Measurements from ENCODE around the gene MPIG6B.

The MPIG6B gene

GRCh38 chr6:31690231-31691077 lies 32.7 kb upstream of the MPIG6B start:
- no peak overlapping the region for H2AFZ ChIP-seq (ENCODE audit: low read depth, low read length)
- no peaks in the 10 kb centered on the region for H3K27me3 ChIP-seq (ENCODE audit: insufficient read depth, low read length)
- H3K4me3 ChIP-seq (ENCODE audit: low read length), result no peak overlapping the region
- H3K9me3 ChIP-seq (ENCODE audit: low read length), result no peaks in the 10 kb centered on the region
- no peaks in the 10 kb centered on the region for H3K4me1 ChIP-seq (ENCODE audit: insufficient read depth, low read length)
- peaks cover 88% of the 10 kb centered on the region for H3K36me3 ChIP-seq (ENCODE audit: insufficient read depth, low read length)

- H3K4me1 ChIP-seq (ENCODE audit: insufficient read depth, low read length), result no peaks in the 10 kb centered on the region
- no peak overlapping the region for H3K4me3 ChIP-seq (ENCODE audit: low read length)
- H2AFZ ChIP-seq (ENCODE audit: low read depth, low read length), result no peak overlapping the region
- H3K27me3 ChIP-seq (ENCODE audit: insufficient read depth, low read length), result no peaks in the 10 kb centered on the region
- no peaks in the 10 kb centered on the region for H3K9me3 ChIP-seq (ENCODE audit: low read length)
- peaks cover 86% of the 10 kb centered on the region for H3K36me3 ChIP-seq (ENCODE audit: insufficient read depth, low read length)
Observed at GRCh38 chr6:31691078-31691463, 32.1 kb upstream of the MPIG6B start.

- Histone ChIP-seq H3K4me1 (ENCODE audit: insufficient read depth, low read length) (no peaks in the 10 kb centered on the region), H2AFZ (ENCODE audit: low read depth, low read length) (no peak overlapping the region), H3K27me3 (ENCODE audit: insufficient read depth, low read length) (no peaks in the 10 kb centered on the region), H3K4me3 (ENCODE audit: low read length) (no peak overlapping the region), H3K36me3 (ENCODE audit: insufficient read depth, low read length) (peaks cover 84% of the 10 kb centered on the region), H3K9me3 (ENCODE audit: low read length) (no peaks in the 10 kb centered on the region)
Observed at GRCh38 chr6:31691564-31692108, 31.5 kb upstream of the MPIG6B start.

GRCh38 chr6:31692353-31692752 lies 30.8 kb upstream of the MPIG6B start:
- H3K36me3 ChIP-seq (ENCODE audit: insufficient read depth, low read length), result peaks cover 82% of the 10 kb centered on the region
- no peaks in the 10 kb centered on the region for H3K4me1 ChIP-seq (ENCODE audit: insufficient read depth, low read length)

GRCh38 chr6:31692886-31693285 lies 30.3 kb upstream of the MPIG6B start:
- no peak overlapping the region for H2AFZ ChIP-seq (ENCODE audit: low read depth, low read length)
- peaks cover 82% of the 10 kb centered on the region for H3K36me3 ChIP-seq (ENCODE audit: insufficient read depth, low read length)
- H3K4me3 ChIP-seq (ENCODE audit: low read length), result no peak overlapping the region

More at GRCh38 chr6:31692353-31692752, 30.8 kb upstream of the MPIG6B start:
- no peak overlapping the region for H3K4me3 ChIP-seq (ENCODE audit: low read length)
- H2AFZ ChIP-seq (ENCODE audit: low read depth, low read length), result no peak overlapping the region
- H3K9me3 ChIP-seq (ENCODE audit: low read length), result no peaks in the 10 kb centered on the region
- H3K27me3 ChIP-seq (ENCODE audit: insufficient read depth, low read length), result no peaks in the 10 kb centered on the region

GRCh38 chr6:31693535-31693934 lies 29.6 kb upstream of the MPIG6B start:
- Histone ChIP-seq H3K27me3 (ENCODE audit: insufficient read depth, low read length) (no peaks in the 10 kb centered on the region), H3K4me1 (ENCODE audit: insufficient read depth, low read length) (no peaks in the 10 kb centered on the region), H2AFZ (ENCODE audit: low read depth, low read length) (no peak overlapping the region), H3K36me3 (ENCODE audit: insufficient read depth, low read length) (peaks cover 79% of the 10 kb centered on the region), H3K4me3 (ENCODE audit: low read length) (no peak overlapping the region), H3K9me3 (ENCODE audit: low read length) (no peaks in the 10 kb centered on the region)

More at GRCh38 chr6:31692886-31693285, 30.3 kb upstream of the MPIG6B start:
- H3K9me3 ChIP-seq (ENCODE audit: low read length), result no peaks in the 10 kb centered on the region
- no peaks in the 10 kb centered on the region for H3K27me3 ChIP-seq (ENCODE audit: insufficient read depth, low read length)
- H3K4me1 ChIP-seq (ENCODE audit: insufficient read depth, low read length), result no peaks in the 10 kb centered on the region

- Histone ChIP-seq H2AFZ (ENCODE audit: low read depth, low read length) (no peak overlapping the region), H3K4me1 (ENCODE audit: insufficient read depth, low read length) (peaks cover 9% of the 10 kb centered on the region), H3K27me3 (ENCODE audit: insufficient read depth, low read length) (no peaks in the 10 kb centered on the region), H3K9me3 (ENCODE audit: low read length) (no peaks in the 10 kb centered on the region), H3K4me3 (ENCODE audit: low read length) (no peak overlapping the region), H3K36me3 (ENCODE audit: insufficient read depth, low read length) (peaks cover 56% of the 10 kb centered on the region)
Observed at GRCh38 chr6:31697555-31697954, 25.6 kb upstream of the MPIG6B start.

- no peak overlapping the region for H2AFZ ChIP-seq (ENCODE audit: low read depth, low read length)
- no peak overlapping the region for H3K4me3 ChIP-seq (ENCODE audit: low read length)
- H3K36me3 ChIP-seq (ENCODE audit: insufficient read depth, low read length), result peaks cover 32% of the 10 kb centered on the region
- H3K27me3 ChIP-seq (ENCODE audit: insufficient read depth, low read length), result no peaks in the 10 kb centered on the region
- peaks cover 9% of the 10 kb centered on the region for H3K4me1 ChIP-seq (ENCODE audit: insufficient read depth, low read length)
- H3K9me3 ChIP-seq (ENCODE audit: low read length), result no peaks in the 10 kb centered on the region
Observed at GRCh38 chr6:31700740-31701401, 22.3 kb upstream of the MPIG6B start.

- H3K36me3 ChIP-seq (ENCODE audit: insufficient read depth, low read length), result peaks cover 26% of the 10 kb centered on the region
- H2AFZ ChIP-seq (ENCODE audit: low read depth, low read length), result no peak overlapping the region
- peak overlapping the region; percentile 93 for H3K4me3 ChIP-seq (ENCODE audit: low read length)
- peaks cover 9% of the 10 kb centered on the region for H3K4me1 ChIP-seq (ENCODE audit: insufficient read depth, low read length)
- no peaks in the 10 kb centered on the region for H3K27me3 ChIP-seq (ENCODE audit: insufficient read depth, low read length)
- no peaks in the 10 kb centered on the region for H3K9me3 ChIP-seq (ENCODE audit: low read length)
Observed at GRCh38 chr6:31701666-31702404, 21.3 kb upstream of the MPIG6B start.

GRCh38 chr6:31702405-31702818 lies 20.8 kb upstream of the MPIG6B start:
- no peaks in the 10 kb centered on the region for H3K27me3 ChIP-seq (ENCODE audit: insufficient read depth, low read length)
- no peaks in the 10 kb centered on the region for H3K9me3 ChIP-seq (ENCODE audit: low read length)
- H2AFZ ChIP-seq (ENCODE audit: low read depth, low read length), result peak overlapping the region; percentile 87
- peak overlapping the region; percentile 93 for H3K4me3 ChIP-seq (ENCODE audit: low read length)
- peaks cover 22% of the 10 kb centered on the region for H3K36me3 ChIP-seq (ENCODE audit: insufficient read depth, low read length)
- H3K4me1 ChIP-seq (ENCODE audit: insufficient read depth, low read length), result peaks cover 9% of the 10 kb centered on the region

GRCh38 chr6:31702819-31703716 lies 20.1 kb upstream of the MPIG6B start, which contains the start of gene ABHD16A:
Gene ABHD16A (minus strand): TSS chr6:31703324. CDS start chr6:31703281, 43 bp downstream.
- peak within 1 kb of the TSS; percentile 87 for H2AFZ ChIP-seq (ENCODE audit: low read depth, low read length)
- no peaks in the 10 kb centered on the region for H3K27me3 ChIP-seq (ENCODE audit: insufficient read depth, low read length)
- no peaks in the 10 kb centered on the region for H3K9me3 ChIP-seq (ENCODE audit: low read length)
- H3K4me3 ChIP-seq (ENCODE audit: low read length), result peak within 1 kb of the TSS; percentile 93
- H3K36me3 ChIP-seq (ENCODE audit: insufficient read depth, low read length), result peaks cover 15% of the 10 kb centered on the region
- H3K4me1 ChIP-seq (ENCODE audit: insufficient read depth, low read length), result peaks cover 9% of the 10 kb centered on the region

GRCh38 chr6:31705931-31706330 lies 17.2 kb upstream of the MPIG6B start:
- Histone ChIP-seq H3K4me1 (ENCODE audit: insufficient read depth, low read length) (peaks cover 9% of the 10 kb centered on the region), H3K27me3 (ENCODE audit: insufficient read depth, low read length) (no peaks in the 10 kb centered on the region), H3K36me3 (ENCODE audit: insufficient read depth, low read length) (peaks cover 3% of the 10 kb centered on the region), H3K4me3 (ENCODE audit: low read length) (no peak overlapping the region), H3K9me3 (ENCODE audit: low read length) (no peaks in the 10 kb centered on the region), H2AFZ (ENCODE audit: low read depth, low read length) (no peak overlapping the region)

Measured in neuron (in vitro differentiated cells).